Fibroblast of the aortic adventitia (primary cell): Measurements from ENCODE around the gene ACVR1C. TPM values are rescaled to one million over a fixed set of nuclear protein-coding genes. Genes with fewer than 3 reads are reported as not detected.
A peak's percentile ranks its signal among the peaks of the same experiment; 100 is the strongest.

ENCODE experiments used
- DNase-seq: peaks from one replicate; pipeline ENCODE4 v3.0.0-alpha.2; 2010; ENCODE audit warnings: low read depth
- H3K4me3 ChIP-seq: 2 replicates; pipeline ENCODE4 v1.5.1; 2011; ENCODE audit warnings: low read depth, mild to moderate bottlenecking, control low read depth, low read length, moderate library complexity
- total RNA-seq: library from RNA; depleted of rRNA; stranded (reverse); fragments of >200 nt; gene quantifications from 2 replicates; pipeline ENCODE4 v1.2.3, GENCODE V29; 2012; ENCODE audit warnings: low replicate concordance
- TF ChIP-seq, protein P1 (sequence below): IDR thresholded peaks from 2 replicates; pipeline ENCODE4 v1.5.1; 2011; ENCODE audit warnings: mild to moderate bottlenecking, low read length, control low read depth, inconsistent platforms; ENCODE audit not compliant: insufficient read depth

The ACVR1C gene
- 0.63 and 1.2 TPM in 2 replicates for total RNA-seq

GRCh38 chr2:157628477-157629415, at the start of gene ACVR1C:
ACVR1C (minus strand) TSS chr2:157628864; CDS start chr2:157628644, 220 bp downstream.
- TF ChIP-seq, protein P1, sequence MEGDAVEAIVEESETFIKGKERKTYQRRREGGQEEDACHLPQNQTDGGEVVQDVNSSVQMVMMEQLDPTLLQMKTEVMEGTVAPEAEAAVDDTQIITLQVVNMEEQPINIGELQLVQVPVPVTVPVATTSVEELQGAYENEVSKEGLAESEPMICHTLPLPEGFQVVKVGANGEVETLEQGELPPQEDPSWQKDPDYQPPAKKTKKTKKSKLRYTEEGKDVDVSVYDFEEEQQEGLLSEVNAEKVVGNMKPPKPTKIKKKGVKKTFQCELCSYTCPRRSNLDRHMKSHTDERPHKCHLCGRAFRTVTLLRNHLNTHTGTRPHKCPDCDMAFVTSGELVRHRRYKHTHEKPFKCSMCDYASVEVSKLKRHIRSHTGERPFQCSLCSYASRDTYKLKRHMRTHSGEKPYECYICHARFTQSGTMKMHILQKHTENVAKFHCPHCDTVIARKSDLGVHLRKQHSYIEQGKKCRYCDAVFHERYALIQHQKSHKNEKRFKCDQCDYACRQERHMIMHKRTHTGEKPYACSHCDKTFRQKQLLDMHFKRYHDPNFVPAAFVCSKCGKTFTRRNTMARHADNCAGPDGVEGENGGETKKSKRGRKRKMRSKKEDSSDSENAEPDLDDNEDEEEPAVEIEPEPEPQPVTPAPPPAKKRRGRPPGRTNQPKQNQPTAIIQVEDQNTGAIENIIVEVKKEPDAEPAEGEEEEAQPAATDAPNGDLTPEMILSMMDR, result peak; percentile 26
- peak; percentile 17 for DNase-seq

GRCh38 chr2:157677941-157678340, 49.3 kb upstream of the ACVR1C start:
- DNase-seq, result no peak
- no peak overlapping the region for H3K4me3 ChIP-seq
- TF ChIP-seq, protein P1, result no peak

More at GRCh38 chr2:157628477-157629415, at the start of gene ACVR1C:
- peak within 1 kb of the TSS; percentile 60 for H3K4me3 ChIP-seq

DNA sequence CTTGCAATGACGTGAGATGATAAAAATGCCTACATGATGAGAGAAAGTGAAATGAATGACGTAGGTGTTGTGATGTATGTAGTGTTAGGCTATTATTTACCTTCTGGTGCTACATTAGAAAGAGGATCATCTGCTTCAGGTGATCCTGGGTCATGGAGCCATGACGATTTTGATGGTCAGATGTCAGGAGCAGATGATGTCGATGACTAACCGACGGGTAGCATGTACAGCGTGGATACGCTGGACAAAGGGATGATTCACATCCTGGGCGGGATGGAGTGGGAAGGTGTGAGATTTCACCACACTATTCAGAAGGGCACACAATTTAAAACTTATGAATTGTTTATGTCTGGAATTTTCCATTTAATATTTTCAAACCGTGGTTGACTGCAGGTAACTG, 43.5 kb upstream of the ACVR1C start:
- no peak for DNase-seq
- TF ChIP-seq, protein P1, result no peak
- no peak overlapping the region for H3K4me3 ChIP-seq

GRCh38 chr2:157662401-157662800, 33.7 kb upstream of the ACVR1C start:
- TF ChIP-seq, protein P1, result no peak
- peak; percentile 11 for DNase-seq
- H3K4me3 ChIP-seq, result no peak overlapping the region

GRCh38 chr2:157661776-157662175, 33.1 kb upstream of the ACVR1C start:
- H3K4me3 ChIP-seq, result no peak overlapping the region
- no peak for DNase-seq
- TF ChIP-seq, protein P1, result no peak

- DNase-seq, result no peak
- TF ChIP-seq, protein P1, result no peak
- H3K4me3 ChIP-seq, result no peak overlapping the region
Measured at GRCh38 chr2:157657858-157658257, 29.2 kb upstream of the ACVR1C start.

- TF ChIP-seq, protein P1, result no peak
- DNase-seq, result no peak
- H3K4me3 ChIP-seq, result no peak overlapping the region
Measured at GRCh38 chr2:157657101-157657500, 28.4 kb upstream of the ACVR1C start.
